Colonic mucosa (tissue), 4 donors: Measurements from ENCODE around the gene NAGA. TPM values are rescaled to one million over a fixed set of nuclear protein-coding genes. Genes with fewer than 3 reads are reported as not detected.

Source experiments
- DNase-seq: peaks from one replicate; pipeline ENCODE4 v3.0.0-alpha.2; 2020
- H3K27ac ChIP-seq: fragments of 200-600 bp; one replicate; pipeline ENCODE4 v1.8.0; 2021
- H3K27me3 ChIP-seq: fragments of 200-600 bp; one replicate; pipeline ENCODE4 v1.8.0; 2021
- H3K36me3 ChIP-seq: fragments of 200-600 bp; one replicate; pipeline ENCODE4 v1.8.0; 2021
- H3K4me1 ChIP-seq: fragments of 200-600 bp; one replicate; pipeline ENCODE4 v1.8.0; 2021; ENCODE audit warnings: mild to moderate bottlenecking
- H3K4me3 ChIP-seq: fragments of 200-600 bp; one replicate; pipeline ENCODE4 v1.8.0; 2021
- H3K9ac ChIP-seq, 2 donors: one replicate each; pipeline ENCODE4 v1.7.0; 2013; ENCODE audit warnings: control low read depth in 2 of 2, low read depth in 2 of 2, low read length in 2 of 2
- H3K9me3 ChIP-seq: fragments of 200-600 bp; one replicate; pipeline ENCODE4 v1.8.0; 2021
- intact Hi-C: fragments of 100-400 bp; cut with DNase I; formaldehyde crosslinking; loops from one replicate; pipeline ENCODE4 v1.14.1; 2022
- total RNA-seq, 2 donors: library from RNA; stranded (reverse); fragmentation: NEBNext Ultra II Directional in 1 of 2; extraction: Animal tissue kit (Norgen Biotek cat#: 25700) in 1 of 2; gene quantifications; one replicate each; pipeline ENCODE4 v1.2.1, GENCODE V29; 2021
- TF ChIP-seq, protein P1 (sequence below): fragments of 200-600 bp; IDR thresholded peaks from one replicate; pipeline ENCODE4 v1.8.0; 2022; ENCODE audit warnings: antibody characterized with exemption, mild to moderate bottlenecking
- donor health status: healthy.
- donor health status: DM: no; HTN: no; CAD: no.
- donor health status: DM: no; HTN: no; CAD: no.

NAGA gene
- total RNA-seq, 2 donors from 2014 or later, result 28.9 to 36.0 TPM

DNA sequence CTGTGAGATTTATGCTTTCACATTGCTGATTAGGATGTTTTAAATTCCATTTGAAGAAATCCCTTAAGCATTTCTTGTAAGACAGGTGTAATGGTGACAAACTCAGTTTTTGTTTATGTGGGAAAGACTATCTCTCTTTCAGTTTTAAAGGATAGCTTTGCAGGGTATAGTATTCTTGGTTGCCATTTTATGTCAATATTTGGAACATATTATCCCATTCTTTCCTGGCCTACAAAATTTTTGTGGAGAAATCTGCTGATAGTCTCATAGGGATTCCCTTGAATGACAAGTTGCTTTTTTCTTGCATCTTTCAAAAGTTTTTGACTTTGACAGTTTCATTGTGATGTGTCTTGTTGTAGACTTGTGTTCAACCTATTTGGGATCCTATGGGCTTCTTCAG lies 28.8 kb downstream of the NAGA start:
- Histone ChIP-seq H3K36me3 (no peaks in the 10 kb centered on the region), H3K9me3 (no peaks in the 10 kb centered on the region), H3K27me3 (no peaks in the 10 kb centered on the region), H3K4me3 (no peak overlapping the region), H3K4me1 (no peaks in the 10 kb centered on the region), H3K27ac (no peak overlapping the region), H3K9ac (no peak overlapping the region)
- TF ChIP-seq, protein P1, sequence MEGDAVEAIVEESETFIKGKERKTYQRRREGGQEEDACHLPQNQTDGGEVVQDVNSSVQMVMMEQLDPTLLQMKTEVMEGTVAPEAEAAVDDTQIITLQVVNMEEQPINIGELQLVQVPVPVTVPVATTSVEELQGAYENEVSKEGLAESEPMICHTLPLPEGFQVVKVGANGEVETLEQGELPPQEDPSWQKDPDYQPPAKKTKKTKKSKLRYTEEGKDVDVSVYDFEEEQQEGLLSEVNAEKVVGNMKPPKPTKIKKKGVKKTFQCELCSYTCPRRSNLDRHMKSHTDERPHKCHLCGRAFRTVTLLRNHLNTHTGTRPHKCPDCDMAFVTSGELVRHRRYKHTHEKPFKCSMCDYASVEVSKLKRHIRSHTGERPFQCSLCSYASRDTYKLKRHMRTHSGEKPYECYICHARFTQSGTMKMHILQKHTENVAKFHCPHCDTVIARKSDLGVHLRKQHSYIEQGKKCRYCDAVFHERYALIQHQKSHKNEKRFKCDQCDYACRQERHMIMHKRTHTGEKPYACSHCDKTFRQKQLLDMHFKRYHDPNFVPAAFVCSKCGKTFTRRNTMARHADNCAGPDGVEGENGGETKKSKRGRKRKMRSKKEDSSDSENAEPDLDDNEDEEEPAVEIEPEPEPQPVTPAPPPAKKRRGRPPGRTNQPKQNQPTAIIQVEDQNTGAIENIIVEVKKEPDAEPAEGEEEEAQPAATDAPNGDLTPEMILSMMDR, result no peak
- no peak for DNase-seq
- intact Hi-C loops, result no loop called here

DNA sequence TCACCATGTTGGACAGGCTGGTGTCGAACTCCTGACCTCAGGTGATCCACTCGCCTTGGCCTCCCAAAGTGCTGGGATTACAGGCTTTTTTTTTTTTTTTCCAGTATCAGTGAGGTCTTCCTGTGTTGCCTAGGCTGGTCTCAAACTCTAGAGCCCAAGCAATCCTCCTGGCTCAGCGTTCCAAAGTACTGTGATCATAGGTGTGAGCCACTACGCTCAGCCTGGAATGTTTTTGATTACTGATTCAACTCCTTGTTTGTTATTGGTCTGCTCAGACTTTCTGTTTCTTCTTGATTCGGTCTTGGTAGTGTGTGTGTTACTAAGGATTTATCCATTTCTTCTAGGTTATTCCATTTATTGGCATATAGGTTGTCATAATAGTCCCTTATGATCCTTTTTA lies 31.3 kb downstream of the NAGA start:
- Histone ChIP-seq H3K9ac (no peak overlapping the region), H3K9me3 (no peaks in the 10 kb centered on the region), H3K36me3 (no peaks in the 10 kb centered on the region), H3K4me1 (no peaks in the 10 kb centered on the region), H3K27ac (no peak overlapping the region), H3K4me3 (no peak overlapping the region), H3K27me3 (no peaks in the 10 kb centered on the region)
- intact Hi-C loops, result no loop called here
- TF ChIP-seq, protein P1, result no peak
- no peak for DNase-seq

DNA sequence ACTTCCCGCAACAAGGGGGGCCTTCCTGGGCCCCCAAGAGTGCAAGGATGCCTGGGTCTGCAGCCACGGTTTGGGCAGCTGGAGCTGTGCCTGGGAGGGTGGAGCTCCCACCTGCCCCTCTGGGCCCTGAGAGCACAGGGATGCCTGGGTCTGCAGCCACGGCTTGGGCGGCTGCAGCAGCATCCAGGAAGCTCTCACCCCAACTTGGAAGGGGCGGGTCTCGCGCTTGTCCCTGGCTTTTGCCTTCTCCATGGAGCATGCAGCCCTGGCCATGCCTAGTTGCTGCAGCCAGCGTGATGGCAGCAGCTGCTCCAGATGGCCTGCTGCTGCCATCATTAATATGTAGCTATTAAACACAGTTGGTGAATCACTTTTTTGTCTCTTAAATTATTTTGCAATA lies 35.4 kb downstream of the NAGA start:
- TF ChIP-seq, protein P1, result no peak
- Histone ChIP-seq H3K36me3 (no peaks in the 10 kb centered on the region), H3K27me3 (no peaks in the 10 kb centered on the region), H3K27ac (no peak overlapping the region), H3K9me3 (no peaks in the 10 kb centered on the region), H3K4me3 (no peak overlapping the region), H3K9ac (no peak overlapping the region), H3K4me1 (no peaks in the 10 kb centered on the region)
- DNase-seq, result no peak
- intact Hi-C loops, result no loop called here

DNA sequence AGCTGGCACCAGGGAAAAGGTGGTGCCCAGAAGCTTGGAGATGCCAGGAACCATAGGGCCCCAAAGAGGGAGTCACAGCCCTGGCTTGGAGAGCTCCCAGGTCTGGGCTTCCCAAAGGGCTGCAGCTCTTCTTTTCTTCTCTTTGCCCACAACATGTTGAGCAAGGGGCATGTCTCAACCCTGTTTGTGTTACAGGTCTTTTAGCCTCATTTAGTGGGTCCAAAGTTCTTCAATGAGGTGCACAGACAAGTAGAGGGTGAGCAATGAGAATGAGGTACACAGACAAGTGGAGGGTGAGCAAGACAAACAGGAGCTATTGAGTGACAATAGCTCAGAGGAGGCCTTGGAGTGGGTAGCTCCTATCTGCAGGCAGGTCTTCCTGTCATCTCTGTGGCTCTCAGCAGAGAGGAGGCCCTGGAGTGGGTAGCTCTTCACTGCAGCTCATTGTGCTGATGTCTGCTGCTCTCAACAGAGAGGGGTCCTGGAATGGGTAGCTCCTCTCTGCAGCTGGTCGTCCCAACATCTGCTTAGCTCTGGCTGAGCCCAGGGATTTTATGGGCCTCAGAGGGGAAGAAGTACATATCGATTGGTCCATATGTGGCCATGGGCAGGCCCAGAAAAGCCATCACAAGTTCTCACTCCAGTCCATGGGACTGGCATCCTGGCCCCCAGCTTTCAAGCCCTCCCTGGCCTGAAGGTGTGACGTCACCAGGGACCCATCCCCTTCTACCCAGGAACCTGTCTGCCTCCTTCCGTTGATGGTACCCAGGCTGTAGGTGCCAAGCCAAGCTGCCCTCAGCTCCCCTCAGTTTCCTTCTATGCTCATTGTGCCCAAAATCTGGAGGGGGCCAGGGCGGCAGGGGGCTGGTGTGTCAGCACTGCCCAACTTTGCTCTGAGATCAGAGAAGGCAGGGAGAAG lies 37.1 kb downstream of the NAGA start:
- Histone ChIP-seq H3K27ac (no peak overlapping the region), H3K9ac (no peak overlapping the region), H3K4me3 (no peak overlapping the region), H3K36me3 (no peaks in the 10 kb centered on the region), H3K27me3 (no peaks in the 10 kb centered on the region), H3K9me3 (no peaks in the 10 kb centered on the region), H3K4me1 (no peaks in the 10 kb centered on the region)
- TF ChIP-seq, protein P1, result no peak
- DNase-seq, result no peak
- intact Hi-C loops, result no loop called here

DNA sequence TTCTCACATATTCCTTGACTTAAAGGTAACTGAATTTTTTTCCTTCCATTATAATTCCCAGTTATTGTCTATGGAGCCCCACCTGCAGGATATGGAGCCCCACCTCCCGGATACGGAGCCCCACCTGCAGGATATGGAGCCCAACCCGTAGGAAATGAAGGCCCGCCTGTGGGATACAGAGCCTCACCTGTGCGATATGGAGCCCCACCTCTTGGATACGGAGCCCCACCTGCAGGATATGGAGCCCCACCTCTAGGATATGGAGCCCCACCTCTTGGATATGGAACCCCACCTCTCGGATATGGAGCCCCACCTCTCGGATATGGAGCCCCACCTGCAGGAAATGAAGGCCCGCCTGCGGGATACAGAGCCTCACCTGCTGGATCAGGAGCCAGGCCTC lies 43.9 kb downstream of the NAGA start:
- no peak overlapping the region for H3K27ac ChIP-seq
- H3K4me3 ChIP-seq, result no peak overlapping the region
- no peaks in the 10 kb centered on the region for H3K4me1 ChIP-seq
- intact Hi-C loops, result no loop called here
- no peak overlapping the region for H3K9ac ChIP-seq
- no peaks in the 10 kb centered on the region for H3K36me3 ChIP-seq
- H3K27me3 ChIP-seq, result no peaks in the 10 kb centered on the region
- DNase-seq, result no peak
- no peaks in the 10 kb centered on the region for H3K9me3 ChIP-seq
- TF ChIP-seq, protein P1, result no peak
